Memory B cell (primary cell): ENCODE results near the gene KRTAP20-1.

Experiments
- ATAC-seq: fragments of 150-1000 bp; cut with Tn5 transposase; 2 replicates; pipeline ENCODE4 v1.10.0; 2021; ENCODE audit warnings: low read depth, mild to moderate bottlenecking, moderate library complexity
- DNase-seq, 2 donors: peaks; one replicate each; pipeline ENCODE4 v3.0.0; 2022; ENCODE audit warnings: low spot score in 2 of 2
- H3K27ac Mint-ChIP-seq: one replicate; pipeline ENCODE4 v1.8.0; 2022; ENCODE audit warnings: mild to moderate bottlenecking, moderate library complexity, mixed read lengths
- H3K27me3 Mint-ChIP-seq: one replicate; pipeline ENCODE4 v1.8.0; 2022; ENCODE audit warnings: mixed read lengths
- H3K36me3 Mint-ChIP-seq: one replicate; pipeline ENCODE4 v1.8.0; 2022; ENCODE audit warnings: mild to moderate bottlenecking, mixed read lengths
- H3K4me1 Mint-ChIP-seq: one replicate; pipeline ENCODE4 v1.8.0; 2022; ENCODE audit warnings: mixed read lengths
- H3K4me3 Mint-ChIP-seq: one replicate; pipeline ENCODE4 v1.8.0; 2022; ENCODE audit warnings: mild to moderate bottlenecking, moderate library complexity, mixed read lengths
- H3K9me3 Mint-ChIP-seq: one replicate; pipeline ENCODE4 v1.8.0; 2022; ENCODE audit warnings: mixed read lengths

Gene KRTAP20-1

GRCh38 chr21:30620522-30620921 is 4.3 kb downstream of the KRTAP20-1 start, which contains the start of gene KRTAP20-4:
Gene KRTAP20-4, plus strand, starts transcription at chr21:30620627.
- no peaks in the 10 kb centered on the region for H3K4me1 Mint-ChIP-seq
- no peak for ATAC-seq
- no peak within 1 kb of the TSS for H3K4me3 Mint-ChIP-seq

GRCh38 chr21:30623362-30623761 is 7.1 kb downstream of the KRTAP20-1 start:
- no peak for DNase-seq
- Mint-ChIP-seq H3K36me3 (no peaks in the 10 kb centered on the region), H3K27me3 (no peaks in the 10 kb centered on the region), H3K4me1 (no peaks in the 10 kb centered on the region), H3K9me3 (peaks cover 3% of the 10 kb centered on the region), H3K4me3 (no peak overlapping the region), H3K27ac (no peak overlapping the region)
- no peak for ATAC-seq

More at GRCh38 chr21:30620522-30620921, 4.3 kb downstream of the KRTAP20-1 start, which contains the start of gene KRTAP20-4:
- Mint-ChIP-seq H3K36me3 (no peaks in the 10 kb centered on the region), H3K27me3 (no peaks in the 10 kb centered on the region), H3K9me3 (peaks cover 2% of the 10 kb centered on the region), H3K27ac (no peak within 1 kb of the TSS)
- no peak for DNase-seq

GRCh38 chr21:30625449-30626165 is 9.4 kb downstream of the KRTAP20-1 start:
- H3K27me3 Mint-ChIP-seq: no peaks in the 10 kb centered on the region
- ATAC-seq: no peak
- no peak for DNase-seq
- no peaks in the 10 kb centered on the region for H3K4me1 Mint-ChIP-seq
- peaks cover 3% of the 10 kb centered on the region for H3K9me3 Mint-ChIP-seq
- no peak overlapping the region for H3K27ac Mint-ChIP-seq
- H3K36me3 Mint-ChIP-seq: no peaks in the 10 kb centered on the region
- no peak overlapping the region for H3K4me3 Mint-ChIP-seq

- no peaks in the 10 kb centered on the region for H3K27me3 Mint-ChIP-seq
- no peak overlapping the region for H3K4me3 Mint-ChIP-seq
- DNase-seq: no peak
- peaks cover 3% of the 10 kb centered on the region for H3K9me3 Mint-ChIP-seq
- no peak overlapping the region for H3K27ac Mint-ChIP-seq
- no peaks in the 10 kb centered on the region for H3K36me3 Mint-ChIP-seq
- H3K4me1 Mint-ChIP-seq: no peaks in the 10 kb centered on the region
- ATAC-seq: no peak
These were observed 11.9 kb downstream of the KRTAP20-1 start for GRCh38 chr21:30628109-30628508.

GRCh38 chr21:30629200-30629599 is 13.0 kb downstream of the KRTAP20-1 start:
- no peaks in the 10 kb centered on the region for H3K4me1 Mint-ChIP-seq
- H3K4me3 Mint-ChIP-seq: no peak overlapping the region
- no peaks in the 10 kb centered on the region for H3K36me3 Mint-ChIP-seq
- H3K27ac Mint-ChIP-seq: no peak overlapping the region
- no peak for ATAC-seq
- H3K27me3 Mint-ChIP-seq: no peaks in the 10 kb centered on the region
- DNase-seq: no peak
- H3K9me3 Mint-ChIP-seq: peaks cover 3% of the 10 kb centered on the region

- H3K27ac Mint-ChIP-seq: no peak within 1 kb of the TSS
- DNase-seq (no peak), ATAC-seq (no peak)
These were observed 18.7 kb downstream of the KRTAP20-1 start, which contains the start of gene KRTAP20-2 for GRCh38 chr21:30634906-30635305. Gene KRTAP20-2, plus strand, starts transcription at chr21:30635206. Its CDS starts 58 bp downstream, at chr21:30635264.

GRCh38 chr21:30638686-30639085 is 22.5 kb downstream of the KRTAP20-1 start:
- DNase-seq: no peak
- H3K4me1 Mint-ChIP-seq: no peaks in the 10 kb centered on the region
- ATAC-seq: no peak
- no peaks in the 10 kb centered on the region for H3K27me3 Mint-ChIP-seq
- H3K9me3 Mint-ChIP-seq: peaks cover 3% of the 10 kb centered on the region
- H3K36me3 Mint-ChIP-seq: no peaks in the 10 kb centered on the region
- no peak overlapping the region for H3K27ac Mint-ChIP-seq
- H3K4me3 Mint-ChIP-seq: no peak overlapping the region

More at GRCh38 chr21:30634906-30635305, 18.7 kb downstream of the KRTAP20-1 start, which contains the start of gene KRTAP20-2:
- Mint-ChIP-seq H3K4me1 (no peaks in the 10 kb centered on the region), H3K9me3 (peaks cover 1% of the 10 kb centered on the region), H3K36me3 (no peaks in the 10 kb centered on the region), H3K27me3 (no peaks in the 10 kb centered on the region), H3K4me3 (no peak within 1 kb of the TSS)

- H3K4me3 Mint-ChIP-seq: no peak within 1 kb of the TSS
- H3K27me3 Mint-ChIP-seq: no peaks in the 10 kb centered on the region
- H3K9me3 Mint-ChIP-seq: peaks cover 10% of the 10 kb centered on the region
- ATAC-seq: no peak
- DNase-seq: no peak
- no peak within 1 kb of the TSS for H3K27ac Mint-ChIP-seq
- no peaks in the 10 kb centered on the region for H3K36me3 Mint-ChIP-seq
- no peaks in the 10 kb centered on the region for H3K4me1 Mint-ChIP-seq
These were observed 26.3 kb downstream of the KRTAP20-1 start, which contains the start of gene KRTAP20-3 for GRCh38 chr21:30642564-30642963. Gene KRTAP20-3, plus strand, starts transcription at chr21:30642864.

- no peak overlapping the region for H3K27ac Mint-ChIP-seq
- H3K9me3 Mint-ChIP-seq: peaks cover 12% of the 10 kb centered on the region
- no peaks in the 10 kb centered on the region for H3K4me1 Mint-ChIP-seq
- DNase-seq: no peak
- no peak overlapping the region for H3K4me3 Mint-ChIP-seq
- no peaks in the 10 kb centered on the region for H3K27me3 Mint-ChIP-seq
- H3K36me3 Mint-ChIP-seq: no peaks in the 10 kb centered on the region
- ATAC-seq: no peak
These were observed 30.7 kb downstream of the KRTAP20-1 start for GRCh38 chr21:30646904-30647414.

- H3K9me3 Mint-ChIP-seq: peaks cover 12% of the 10 kb centered on the region
- DNase-seq (no peak), ATAC-seq (no peak)
- H3K4me3 Mint-ChIP-seq: no peak overlapping the region
- no peaks in the 10 kb centered on the region for H3K36me3 Mint-ChIP-seq
- no peaks in the 10 kb centered on the region for H3K27me3 Mint-ChIP-seq
- H3K4me1 Mint-ChIP-seq: no peaks in the 10 kb centered on the region
- no peak overlapping the region for H3K27ac Mint-ChIP-seq
These were observed 36.7 kb downstream of the KRTAP20-1 start for GRCh38 chr21:30652891-30653290.
